ENCODE results near the gene GTF3C5. TPM values are rescaled to one million over a fixed set of nuclear protein-coding genes. Genes with fewer than 3 reads are reported as not detected.
"Not testable (repeated sequence)": the region's sequence is repeated elsewhere in the genome, so short reads cannot be mapped to it uniquely, and the experiment has no call there.

Gene GTF3C5
- polyA plus RNA-seq, 1 of the 3 experiments (the other 2 are of a cell fraction), result 57.3 TPM

DNA sequence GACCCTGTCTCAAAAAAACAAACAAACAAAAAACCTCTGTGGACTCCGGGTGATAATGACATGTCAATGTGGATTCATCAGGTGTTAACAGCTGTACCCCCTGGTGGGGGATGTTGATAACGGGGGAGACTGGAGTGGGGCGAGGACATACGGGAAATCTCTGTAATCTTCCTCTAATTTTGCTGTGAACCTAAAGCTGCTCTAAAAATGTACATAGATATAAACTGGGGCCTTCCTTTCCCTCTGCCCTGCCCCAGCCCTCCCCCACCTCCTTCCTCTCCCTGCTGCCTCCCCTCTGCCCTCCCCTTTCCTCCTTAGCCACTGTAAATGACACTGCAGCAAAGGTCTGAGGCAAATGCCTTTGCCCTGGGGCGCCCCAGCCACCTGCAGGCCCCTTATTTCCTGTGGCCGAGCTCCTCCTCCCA lies 29.6 kb downstream of the GTF3C5 start:
- H2AFZ ChIP-seq (ENCODE audit: low read depth), result no peak overlapping the region
- no peak overlapping the region for H3K9ac ChIP-seq
- H3K9me2 ChIP-seq, result no peaks in the 10 kb centered on the region
- peaks cover 0 to 26% of the 10 kb centered on the region in 2 experiments; a peak in 1 of 4 replicates for H3K4me1 ChIP-seq (ENCODE audit: control insufficient read depth in 1 of 2, insufficient read depth in 2 of 2, low read depth in 1 of 2, low read length in 1 of 2)
- no peak overlapping the region for H3K4me2 ChIP-seq
- no peaks in the 10 kb centered on the region for H3F3A ChIP-seq (replicated peaks; ENCODE audit: insufficient read depth)
- H3K27ac ChIP-seq (ENCODE audit: low read depth in 2 of 2, low read length in 1 of 2), result peak overlapping the region in 1 of 2 experiments; percentile 31; a peak in 1 of 4 replicates
- DNase-seq, result peak; percentile 24
- H3K36me3 ChIP-seq (replicated peaks in 1 of 2; ENCODE audit: control insufficient read depth in 1 of 2, insufficient read depth in 2 of 2, low read length in 1 of 2), result peaks cover 2 to 24% of the 10 kb centered on the region in 2 experiments
- TF ChIP-seq FOSL2 (IDR thresholded peaks at IDR 0.05; ENCODE audit: borderline replicate concordance, low read depth), result no peak
- TF ChIP-seq MEF2A (IDR thresholded peaks at IDR 0.05; ENCODE audit: borderline replicate concordance, low read depth), result no peak
- no peak for TF ChIP-seq RFX5 (IDR thresholded peaks at IDR 0.05; ENCODE audit: low read length)
- no peak for TF ChIP-seq NRF1 (IDR thresholded peaks at IDR 0.05; ENCODE audit: low read depth, low read length)
- TF ChIP-seq, protein P1, sequence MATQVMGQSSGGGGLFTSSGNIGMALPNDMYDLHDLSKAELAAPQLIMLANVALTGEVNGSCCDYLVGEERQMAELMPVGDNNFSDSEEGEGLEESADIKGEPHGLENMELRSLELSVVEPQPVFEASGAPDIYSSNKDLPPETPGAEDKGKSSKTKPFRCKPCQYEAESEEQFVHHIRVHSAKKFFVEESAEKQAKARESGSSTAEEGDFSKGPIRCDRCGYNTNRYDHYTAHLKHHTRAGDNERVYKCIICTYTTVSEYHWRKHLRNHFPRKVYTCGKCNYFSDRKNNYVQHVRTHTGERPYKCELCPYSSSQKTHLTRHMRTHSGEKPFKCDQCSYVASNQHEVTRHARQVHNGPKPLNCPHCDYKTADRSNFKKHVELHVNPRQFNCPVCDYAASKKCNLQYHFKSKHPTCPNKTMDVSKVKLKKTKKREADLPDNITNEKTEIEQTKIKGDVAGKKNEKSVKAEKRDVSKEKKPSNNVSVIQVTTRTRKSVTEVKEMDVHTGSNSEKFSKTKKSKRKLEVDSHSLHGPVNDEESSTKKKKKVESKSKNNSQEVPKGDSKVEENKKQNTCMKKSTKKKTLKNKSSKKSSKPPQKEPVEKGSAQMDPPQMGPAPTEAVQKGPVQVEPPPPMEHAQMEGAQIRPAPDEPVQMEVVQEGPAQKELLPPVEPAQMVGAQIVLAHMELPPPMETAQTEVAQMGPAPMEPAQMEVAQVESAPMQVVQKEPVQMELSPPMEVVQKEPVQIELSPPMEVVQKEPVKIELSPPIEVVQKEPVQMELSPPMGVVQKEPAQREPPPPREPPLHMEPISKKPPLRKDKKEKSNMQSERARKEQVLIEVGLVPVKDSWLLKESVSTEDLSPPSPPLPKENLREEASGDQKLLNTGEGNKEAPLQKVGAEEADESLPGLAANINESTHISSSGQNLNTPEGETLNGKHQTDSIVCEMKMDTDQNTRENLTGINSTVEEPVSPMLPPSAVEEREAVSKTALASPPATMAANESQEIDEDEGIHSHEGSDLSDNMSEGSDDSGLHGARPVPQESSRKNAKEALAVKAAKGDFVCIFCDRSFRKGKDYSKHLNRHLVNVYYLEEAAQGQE (IDR thresholded peaks at IDR 0.05; ENCODE audit: low read depth, low read length), result no peak
- TF ChIP-seq, protein P2, sequence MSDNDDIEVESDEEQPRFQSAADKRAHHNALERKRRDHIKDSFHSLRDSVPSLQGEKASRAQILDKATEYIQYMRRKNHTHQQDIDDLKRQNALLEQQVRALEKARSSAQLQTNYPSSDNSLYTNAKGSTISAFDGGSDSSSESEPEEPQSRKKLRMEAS (IDR thresholded peaks at IDR 0.05; ENCODE audit: low read depth), result no peak
- TF ChIP-seq RCOR1 (IDR thresholded peaks at IDR 0.05; ENCODE audit: low read length), result no peak
- no peak for TF ChIP-seq ELF1 (IDR thresholded peaks at IDR 0.05)
- no peak for TF ChIP-seq RXRA (IDR thresholded peaks at IDR 0.05; ENCODE audit: borderline replicate concordance, low read depth)
- TF ChIP-seq, protein P3, sequence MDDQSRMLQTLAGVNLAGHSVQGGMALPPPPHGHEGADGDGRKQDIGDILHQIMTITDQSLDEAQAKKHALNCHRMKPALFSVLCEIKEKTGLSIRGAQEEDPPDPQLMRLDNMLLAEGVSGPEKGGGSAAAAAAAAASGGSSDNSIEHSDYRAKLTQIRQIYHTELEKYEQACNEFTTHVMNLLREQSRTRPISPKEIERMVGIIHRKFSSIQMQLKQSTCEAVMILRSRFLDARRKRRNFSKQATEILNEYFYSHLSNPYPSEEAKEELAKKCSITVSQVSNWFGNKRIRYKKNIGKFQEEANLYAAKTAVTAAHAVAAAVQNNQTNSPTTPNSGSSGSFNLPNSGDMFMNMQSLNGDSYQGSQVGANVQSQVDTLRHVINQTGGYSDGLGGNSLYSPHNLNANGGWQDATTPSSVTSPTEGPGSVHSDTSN (IDR thresholded peaks at IDR 0.05), result no peak
- TF ChIP-seq, protein P4, sequence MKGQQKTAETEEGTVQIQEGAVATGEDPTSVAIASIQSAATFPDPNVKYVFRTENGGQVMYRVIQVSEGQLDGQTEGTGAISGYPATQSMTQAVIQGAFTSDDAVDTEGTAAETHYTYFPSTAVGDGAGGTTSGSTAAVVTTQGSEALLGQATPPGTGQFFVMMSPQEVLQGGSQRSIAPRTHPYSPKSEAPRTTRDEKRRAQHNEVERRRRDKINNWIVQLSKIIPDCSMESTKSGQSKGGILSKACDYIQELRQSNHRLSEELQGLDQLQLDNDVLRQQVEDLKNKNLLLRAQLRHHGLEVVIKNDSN (IDR thresholded peaks at IDR 0.05; ENCODE audit: borderline replicate concordance, low read depth), result no peak
- TF ChIP-seq RAD21 (IDR thresholded peaks at IDR 0.05; ENCODE audit: low read length), result no peak
- no peak for TF ChIP-seq FOXM1 (IDR thresholded peaks at IDR 0.05; ENCODE audit: low read depth)
- TF ChIP-seq EP300 (IDR thresholded peaks at IDR 0.05; ENCODE audit: borderline replicate concordance in 1 of 2, low read depth in 1 of 2, low read length in 1 of 2), result no peak
- no peaks in the 10 kb centered on the region for H3K9me3 ChIP-seq
- H3K4me3 ChIP-seq (ENCODE audit: low read depth in 2 of 2, low read length in 1 of 2), result no peak overlapping the region
- 97% methylated on average over 6 of the region's 6 CpGs for WGBS (ENCODE audit: low lambda C conversion rate)
- no peaks in the 10 kb centered on the region for H3K79me2 ChIP-seq (ENCODE audit: insufficient read depth)
- POLR2A ChIA-PET, result no interaction called here
- CTCF ChIA-PET, result interaction anchor here (1.9 to 4.0 kb wide), 2 partner anchors 19 to 85 kb away, joined by 4 to 28 read pairs; no protein-coding TSS in a partner anchor
- H4K20me1 ChIP-seq (ENCODE audit: insufficient read depth), result no peaks in the 10 kb centered on the region
- no peaks in the 10 kb centered on the region for H3K27me3 ChIP-seq (ENCODE audit: insufficient read depth)

DNA sequence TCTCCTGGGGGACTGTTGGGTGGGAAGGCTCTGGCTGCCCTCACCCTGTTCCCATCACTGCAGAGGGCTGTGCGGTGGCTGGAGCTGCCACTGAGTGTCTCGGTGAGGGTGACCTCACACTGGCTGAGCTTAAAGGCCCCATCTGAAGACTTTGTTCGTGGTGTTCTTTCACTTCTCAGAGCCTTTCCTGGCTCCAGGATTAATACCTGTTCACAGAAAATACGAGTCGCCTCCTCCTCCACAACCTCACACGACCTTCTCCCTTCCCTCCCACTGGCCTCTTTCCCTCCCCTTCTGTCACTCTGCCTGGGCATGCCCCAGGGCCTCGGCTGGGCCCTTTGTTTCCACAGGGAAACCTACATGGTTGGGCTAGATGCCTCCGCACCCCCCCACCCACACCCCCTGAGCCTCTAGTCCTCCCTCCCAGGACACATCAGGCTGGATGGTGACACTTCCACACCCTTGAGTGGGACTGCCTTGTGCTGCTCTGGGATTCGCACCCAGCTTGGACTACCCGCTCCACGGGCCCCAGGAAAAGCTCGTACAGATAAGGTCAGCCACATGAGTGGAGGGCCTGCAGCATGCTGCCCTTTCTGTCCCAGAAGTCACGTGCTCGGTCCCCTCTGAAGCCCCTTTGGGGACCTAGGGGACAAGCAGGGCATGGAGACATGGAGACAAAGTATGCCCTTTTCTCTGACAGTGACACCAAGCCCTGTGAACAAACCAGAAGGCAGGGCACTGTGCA lies 30.4 kb downstream of the GTF3C5 start:
- H3K79me2 ChIP-seq (ENCODE audit: insufficient read depth); H3K9me3 ChIP-seq; POLR2A ChIA-PET; H4K20me1 ChIP-seq (ENCODE audit: insufficient read depth); H3K4me3 ChIP-seq (ENCODE audit: low read depth in 2 of 2, low read length in 1 of 2); H2AFZ ChIP-seq (ENCODE audit: low read depth); H3K27me3 ChIP-seq (ENCODE audit: insufficient read depth); H3K9ac ChIP-seq; H3K4me2 ChIP-seq; H3K9me2 ChIP-seq; H3F3A ChIP-seq (replicated peaks; ENCODE audit: insufficient read depth): not testable (repeated sequence)
- peaks cover 0 to 18% of the 10 kb centered on the region in 2 experiments for H3K36me3 ChIP-seq (replicated peaks in 1 of 2; ENCODE audit: control insufficient read depth in 1 of 2, insufficient read depth in 2 of 2, low read length in 1 of 2)
- 88% methylated on average over 12 of the region's 14 CpGs for WGBS (ENCODE audit: low lambda C conversion rate)
- H3K4me1 ChIP-seq (ENCODE audit: control insufficient read depth in 1 of 2, insufficient read depth in 2 of 2, low read depth in 1 of 2, low read length in 1 of 2), result peaks cover 0 to 21% of the 10 kb centered on the region in 2 experiments; a peak in 1 of 4 replicates
- peak overlapping the region in 1 of 2 experiments; percentile 51; a peak in 1 of 4 replicates for H3K27ac ChIP-seq (ENCODE audit: low read depth in 2 of 2, low read length in 1 of 2)
- CTCF ChIA-PET, result interaction anchor here (1.9 to 4.0 kb wide), 2 partner anchors 18 to 84 kb away, joined by 4 to 28 read pairs; no protein-coding TSS in a partner anchor
- DNase-seq, result peak; percentile 23

DNA sequence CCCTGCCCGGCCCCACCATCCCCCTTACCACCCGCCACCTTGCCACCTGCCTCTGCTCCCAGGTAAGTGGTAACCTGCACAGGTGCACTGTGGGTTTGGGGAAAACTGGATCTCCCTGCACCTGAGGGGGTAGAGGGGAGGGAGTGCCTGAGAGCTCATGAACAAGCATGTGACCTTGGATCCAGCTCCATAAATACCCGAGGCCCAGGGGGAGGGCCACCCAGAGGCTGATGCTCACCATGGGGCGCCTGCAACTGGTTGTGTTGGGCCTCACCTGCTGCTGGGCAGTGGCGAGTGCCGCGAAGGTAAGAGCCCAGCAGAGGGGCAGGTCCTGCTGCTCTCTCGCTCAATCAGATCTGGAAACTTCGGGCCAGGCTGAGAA lies 31.0 kb downstream of the GTF3C5 start, which contains the start of gene CEL:
CEL (plus strand) TSS at position 218 of the 382 bp plus-strand sequence; CDS start at position 240, 22 bp downstream.
- H2AFZ ChIP-seq (ENCODE audit: low read depth); H3K4me3 ChIP-seq (ENCODE audit: low read depth in 2 of 2, low read length in 1 of 2); POLR2A ChIA-PET; H3K27me3 ChIP-seq (ENCODE audit: insufficient read depth); DNase-seq; H3K9ac ChIP-seq; H3K9me3 ChIP-seq; H3F3A ChIP-seq (replicated peaks; ENCODE audit: insufficient read depth); H3K79me2 ChIP-seq (ENCODE audit: insufficient read depth); H3K9me2 ChIP-seq; H3K4me2 ChIP-seq; H4K20me1 ChIP-seq (ENCODE audit: insufficient read depth): not testable (repeated sequence)
- Histone ChIP-seq H3K27ac (ENCODE audit: low read depth in 2 of 2, low read length in 1 of 2) (peak within 1 kb of the TSS in 1 of 2 experiments; percentile 51; a peak in 1 of 4 replicates), H3K4me1 (ENCODE audit: control insufficient read depth in 1 of 2, insufficient read depth in 2 of 2, low read depth in 1 of 2, low read length in 1 of 2) (peaks cover 0 to 21% of the 10 kb centered on the region in 2 experiments; a peak in 1 of 4 replicates), H3K36me3 (replicated peaks in 1 of 2; ENCODE audit: control insufficient read depth in 1 of 2, insufficient read depth in 2 of 2, low read length in 1 of 2) (peaks cover 0 to 12% of the 10 kb centered on the region in 2 experiments)
- CTCF ChIA-PET, result interaction anchor here (4.0 kb wide), 1 partner anchor 84 kb away, joined by 28 read pairs; no protein-coding TSS in a partner anchor
- WGBS (ENCODE audit: low lambda C conversion rate), result no CpG with 5 or more reads among the region's 9 CpGs

All from SK-N-SH (cell line).